Aorta (tissue), 5 donors: ENCODE measurements around the gene ELMO1. TPM values are rescaled to one million over a fixed set of nuclear protein-coding genes. Genes with fewer than 3 reads are reported as not detected.

Experiments
- ATAC-seq: fragments of 200-7000 bp; cut with Tn5 transposase; one replicate; pipeline ENCODE4 v1.9.1; 2022; ENCODE audit warnings: moderate library complexity; ENCODE audit not compliant: low FRiP score
- DNase-seq, 2 donors: peaks; one replicate each; pipeline ENCODE4 v3.0.0-alpha.2; 2020
- H3K27ac ChIP-seq, 2 donors: one replicate each; pipeline ENCODE4 v1.5.1; 2013; ENCODE audit warnings: low read length in 2 of 2, mild to moderate bottlenecking in 2 of 2, moderate library complexity in 2 of 2, control low read depth in 1 of 2, inconsistent platforms in 1 of 2, low read depth in 1 of 2
- H3K27me3 ChIP-seq, 2 donors: one replicate each; pipeline ENCODE4 v1.6.1; 2013; ENCODE audit warnings: control low read depth in 1 of 2, low read length in 1 of 2, mild to moderate bottlenecking in 1 of 2, moderate library complexity in 1 of 2; ENCODE audit not compliant: insufficient read depth in 2 of 2, control insufficient read depth in 1 of 2
- H3K36me3 ChIP-seq, 2 donors: one replicate each; pipeline ENCODE4 v1.6.1; 2013; ENCODE audit warnings: control low read depth in 1 of 2, low read length in 1 of 2, mild to moderate bottlenecking in 1 of 2; ENCODE audit not compliant: insufficient read depth in 2 of 2, control insufficient read depth in 1 of 2
- H3K4me1 ChIP-seq, 2 donors: one replicate each; pipeline ENCODE4 v1.6.1; 2013; ENCODE audit warnings: low read length in 2 of 2, control low read depth in 1 of 2, mild to moderate bottlenecking in 1 of 2, moderate library complexity in 1 of 2; ENCODE audit not compliant: insufficient read depth in 2 of 2, control insufficient read depth in 1 of 2
- H3K4me3 ChIP-seq, 2 donors: one replicate each; pipeline ENCODE4 v1.5.1; 2013; ENCODE audit warnings: low read length in 2 of 2, control low read depth in 1 of 2, mild to moderate bottlenecking in 1 of 2
- H3K9me3 ChIP-seq: one replicate; pipeline ENCODE4 v1.6.1; 2013; ENCODE audit warnings: mild to moderate bottlenecking, low read length; ENCODE audit not compliant: control insufficient read depth
- WGBS, 2 donors: extraction: QIAGEN DNeasy Blood & Tissue Kit; methylation state at CpG; one replicate each; pipeline ENCODE4 v1.1.7; 2013; 5-methylcytosine and 5-hydroxymethylcytosine counted together
- intact Hi-C, 2 donors: fragments of 100-400 bp; cut with DNase I; formaldehyde crosslinking; loops; one replicate each; pipeline versions ENCODE4 v1.14.2 to v1.15.0; 2022
- polyA plus RNA-seq, 2 donors: library from polyadenylated mRNA; stranded (reverse); fragments of 200-250 nt; gene quantifications; one replicate each; pipeline ENCODE4 v1.2.3, GENCODE V29; 2013
- total RNA-seq, 2 donors: library from RNA; stranded (reverse); fragmentation: NEBNext Ultra II Directional; extraction: Animal tissue kit (Norgen Biotek cat#: 25700); gene quantifications; one replicate each; pipeline ENCODE4 v1.2.1, GENCODE V29; 2021
- donor health status: healthy with polysubstance abuse.
- donor health status: Bipolar disorder and iron deficiency.
- donor health status: DM: no; HTN: no; CAD: no.
- donor health status: DM: no; HTN: no; CAD: no.
- donor health status: DM: yes; HTN: yes; CAD: no.

ELMO1 gene
- total and polyA plus RNA-seq, 4 donors, result 1.8 to 86.9 (median 24.8) TPM

DNA sequence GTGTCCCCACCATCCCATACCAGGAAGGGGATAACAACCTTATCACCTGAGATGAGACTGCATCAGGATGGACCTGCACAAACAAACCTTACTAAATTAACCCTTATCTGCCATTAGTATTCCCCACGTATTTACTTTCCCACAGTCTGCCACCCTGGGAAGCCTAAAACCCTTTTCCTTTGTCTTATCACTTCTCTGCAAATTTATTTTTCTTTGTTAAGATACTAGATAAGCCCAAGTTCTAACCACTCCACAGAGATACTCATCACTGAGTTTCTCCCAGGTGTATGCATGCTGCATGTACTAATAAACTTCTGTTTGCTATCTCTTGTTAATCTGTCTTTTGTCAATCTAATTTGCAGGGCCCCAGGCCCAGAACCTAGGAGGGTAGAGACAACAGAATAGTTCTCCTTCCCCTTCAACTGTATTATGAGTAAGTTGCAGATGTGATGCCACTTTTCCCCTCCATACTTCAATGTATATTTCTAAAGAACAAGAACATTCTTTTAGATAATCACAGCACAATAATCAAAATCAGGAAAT, 66.0 kb downstream of the ELMO1 start:
- Histone ChIP-seq H3K27me3 (no peaks in the 10 kb centered on the region), H3K36me3 (no peaks in the 10 kb centered on the region), H3K4me1 (no peaks in the 10 kb centered on the region), H3K9me3 (no peaks in the 10 kb centered on the region), H3K27ac (no peak overlapping the region), H3K4me3 (no peak overlapping the region)
- ATAC-seq (no peak), DNase-seq (no peak)
- intact Hi-C loops, result no loop called here
- 63 to 70% methylated on average over 1 of the region's 1 CpG for WGBS, 2 donors

DNA sequence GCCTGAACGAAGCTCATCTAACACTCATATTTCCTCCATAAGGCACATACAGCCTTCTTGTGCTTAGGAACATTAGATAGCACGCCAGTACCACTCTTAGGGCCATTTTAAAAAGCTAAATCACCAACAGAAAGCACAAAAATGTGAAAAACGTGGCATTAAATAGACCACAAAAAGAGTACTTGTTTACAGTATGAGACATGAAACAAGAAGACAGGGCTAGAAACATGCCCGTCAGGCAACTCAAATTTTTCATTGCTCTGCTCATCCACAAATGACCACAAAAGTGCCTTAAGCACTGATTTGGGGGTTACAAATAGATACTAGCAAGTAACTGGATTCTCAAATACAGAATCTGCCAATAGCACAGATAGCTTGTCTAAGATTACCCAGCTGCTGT, 67.8 kb downstream of the ELMO1 start:
- Histone ChIP-seq H3K4me3 (no peak overlapping the region), H3K36me3 (no peaks in the 10 kb centered on the region), H3K4me1 (no peaks in the 10 kb centered on the region), H3K27me3 (no peaks in the 10 kb centered on the region), H3K27ac (no peak overlapping the region), H3K9me3 (peaks cover 6% of the 10 kb centered on the region)
- DNase-seq, result no peak
- ATAC-seq, result no peak
- 89 to 90% methylated on average over 4 of the region's 4 CpGs for WGBS, 2 donors
- intact Hi-C loops, result no loop called here

DNA sequence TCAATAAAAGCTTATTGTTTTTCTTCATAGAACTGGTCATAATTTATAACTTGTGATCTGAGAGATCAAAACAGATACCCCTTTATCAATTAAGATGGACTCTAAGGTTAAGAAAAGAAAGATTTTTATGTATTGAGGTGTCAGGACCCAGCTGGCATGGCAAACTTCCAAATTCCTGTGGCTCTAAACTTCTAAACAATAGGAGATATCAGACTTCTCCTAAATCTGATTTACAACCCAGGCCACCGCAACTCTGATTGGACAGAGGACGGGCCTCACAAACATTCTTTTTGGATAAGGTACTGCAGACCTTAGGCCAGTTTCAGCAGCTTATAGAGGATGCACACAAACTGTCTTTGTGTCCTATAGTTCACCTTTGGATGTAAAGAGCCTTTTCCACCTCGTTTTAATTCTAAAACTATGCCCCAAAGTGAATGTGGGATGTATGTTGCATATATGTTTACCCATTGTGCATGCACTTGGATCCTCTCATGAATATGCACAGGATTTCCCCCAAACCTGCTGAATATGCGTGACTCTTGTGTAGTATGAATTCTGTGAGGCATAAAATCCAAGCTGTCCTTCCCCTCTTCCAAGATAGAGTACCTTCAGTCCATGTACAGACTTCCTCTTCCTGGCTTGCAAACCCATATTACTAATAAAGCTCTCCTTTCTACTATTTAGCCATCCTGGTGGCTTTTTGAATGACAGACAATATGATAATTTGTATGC, 69.0 kb downstream of the ELMO1 start:
- Histone ChIP-seq H3K9me3 (peaks cover 8% of the 10 kb centered on the region), H3K27me3 (no peaks in the 10 kb centered on the region), H3K4me1 (no peaks in the 10 kb centered on the region), H3K36me3 (no peaks in the 10 kb centered on the region), H3K4me3 (no peak overlapping the region), H3K27ac (no peak overlapping the region)
- intact Hi-C loops, result no loop called here
- DNase-seq (no peak), ATAC-seq (no peak)
- 87 to 88% methylated on average over 4 of the region's 4 CpGs for WGBS, 2 donors

DNA sequence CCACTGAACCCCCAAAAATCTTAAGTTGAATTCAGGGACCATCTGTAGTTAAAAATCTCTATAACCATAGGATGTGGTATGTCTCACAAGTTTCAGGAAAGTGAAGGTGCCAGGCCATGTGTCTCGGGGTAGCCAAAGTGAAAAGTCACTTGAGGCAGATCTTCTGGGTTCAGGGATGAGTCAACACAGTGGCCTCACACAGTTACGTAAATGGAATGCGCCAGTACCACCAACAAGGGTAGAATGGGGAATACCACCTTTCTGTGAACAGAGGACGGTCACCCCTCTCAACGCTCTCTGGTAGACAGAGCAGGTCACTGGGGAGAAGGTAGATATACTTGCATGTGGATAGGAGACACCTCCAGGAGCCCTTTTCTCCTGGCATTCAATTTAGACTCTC, 71.4 kb downstream of the ELMO1 start:
- no peak overlapping the region for H3K4me3 ChIP-seq
- peaks cover 8% of the 10 kb centered on the region for H3K9me3 ChIP-seq
- no peak overlapping the region for H3K27ac ChIP-seq
- no peaks in the 10 kb centered on the region for H3K36me3 ChIP-seq
- DNase-seq (no peak), ATAC-seq (no peak)
- no peaks in the 10 kb centered on the region for H3K4me1 ChIP-seq
- WGBS, 2 donors, result 97 to 98% methylated on average over 5 of the region's 5 CpGs
- intact Hi-C loops, result no loop called here
- no peaks in the 10 kb centered on the region for H3K27me3 ChIP-seq

DNA sequence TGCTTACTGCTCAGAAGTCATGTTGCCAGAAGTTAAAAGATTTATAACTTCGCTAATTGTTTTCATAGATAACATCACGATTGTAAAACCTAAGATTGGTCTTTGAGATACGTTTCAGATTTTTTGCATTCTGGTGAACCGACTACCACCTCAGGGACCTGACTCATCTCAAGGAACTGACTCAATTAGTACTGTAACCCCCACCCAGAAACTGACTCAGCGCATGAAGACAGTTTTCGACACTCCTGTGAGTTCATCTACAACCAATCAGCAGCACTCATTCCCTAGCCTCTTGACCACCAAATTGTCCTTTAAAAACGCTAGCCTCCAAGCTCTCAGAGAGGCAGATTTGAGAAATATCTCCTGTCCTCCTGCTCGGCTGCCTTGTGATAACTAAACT, 72.3 kb downstream of the ELMO1 start:
- H3K9me3 ChIP-seq, result peaks cover 8% of the 10 kb centered on the region
- H3K27me3 ChIP-seq, result no peaks in the 10 kb centered on the region
- no peak overlapping the region for H3K27ac ChIP-seq
- no peaks in the 10 kb centered on the region for H3K4me1 ChIP-seq
- ATAC-seq, result no peak
- no peak overlapping the region for H3K4me3 ChIP-seq
- DNase-seq, result no peak
- WGBS, 2 donors, result 90 to 92% methylated on average over 8 of the region's 8 CpGs
- no peaks in the 10 kb centered on the region for H3K36me3 ChIP-seq
- intact Hi-C loops, result no loop called here

DNA sequence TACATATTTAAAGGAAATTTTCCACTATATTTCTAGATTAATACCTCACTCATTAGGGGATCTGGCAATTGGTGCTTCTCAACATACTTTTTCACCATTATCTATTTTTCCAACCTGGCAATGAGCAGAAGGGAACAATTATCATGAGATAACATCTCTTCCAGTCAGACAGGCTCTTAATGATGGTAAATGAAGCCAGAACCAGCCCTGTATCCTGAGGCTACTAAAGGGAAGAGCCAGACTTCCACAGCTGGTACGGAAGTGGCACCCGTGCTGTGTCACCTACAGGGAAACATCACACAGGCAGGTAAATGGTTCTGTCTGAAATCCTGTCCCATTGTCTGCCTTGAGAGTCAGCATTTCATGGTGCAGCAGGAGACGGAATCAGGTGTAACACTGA, 75.9 kb downstream of the ELMO1 start:
- H3K27ac ChIP-seq, result no peak overlapping the region
- peaks cover 0 to 1% of the 10 kb centered on the region in 2 donors for H3K4me1 ChIP-seq
- DNase-seq, result no peak
- no peaks in the 10 kb centered on the region for H3K36me3 ChIP-seq
- no peaks in the 10 kb centered on the region for H3K27me3 ChIP-seq
- peaks cover 8% of the 10 kb centered on the region for H3K9me3 ChIP-seq
- H3K4me3 ChIP-seq, result no peak overlapping the region
- 97% methylated on average over 3 of the region's 3 CpGs for WGBS, 2 donors
- ATAC-seq, result no peak
- intact Hi-C loops, result no loop called here

DNA sequence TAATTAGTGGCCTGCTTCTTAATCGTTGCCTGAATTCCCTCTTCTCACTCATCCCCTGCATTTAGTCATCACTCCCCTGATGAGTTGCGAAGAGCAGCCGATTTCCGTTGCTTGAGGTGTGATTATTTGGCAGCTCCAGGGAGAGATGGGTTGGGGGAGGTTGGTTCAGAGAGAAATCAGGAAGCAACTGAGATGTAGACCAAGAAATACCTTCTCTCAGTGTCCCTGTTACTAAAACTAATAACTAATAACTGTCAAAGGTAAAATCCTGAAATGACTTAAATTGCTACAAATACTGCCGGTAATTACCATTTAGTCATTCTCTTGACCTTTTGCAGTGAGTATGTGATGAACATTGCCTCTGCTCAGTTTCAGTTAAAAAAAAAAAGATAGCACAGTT, 76.9 kb downstream of the ELMO1 start:
- no peaks in the 10 kb centered on the region for H3K27me3 ChIP-seq
- H3K9me3 ChIP-seq, result peaks cover 6% of the 10 kb centered on the region
- H3K27ac ChIP-seq, result no peak overlapping the region
- no peak for DNase-seq
- H3K36me3 ChIP-seq, result no peaks in the 10 kb centered on the region
- WGBS, 2 donors, result 73 to 79% methylated on average over 5 of the region's 5 CpGs
- intact Hi-C loops, result no loop called here
- no peak overlapping the region for H3K4me3 ChIP-seq
- H3K4me1 ChIP-seq, result peaks cover 0 to 1% of the 10 kb centered on the region in 2 donors
- ATAC-seq, result no peak

DNA sequence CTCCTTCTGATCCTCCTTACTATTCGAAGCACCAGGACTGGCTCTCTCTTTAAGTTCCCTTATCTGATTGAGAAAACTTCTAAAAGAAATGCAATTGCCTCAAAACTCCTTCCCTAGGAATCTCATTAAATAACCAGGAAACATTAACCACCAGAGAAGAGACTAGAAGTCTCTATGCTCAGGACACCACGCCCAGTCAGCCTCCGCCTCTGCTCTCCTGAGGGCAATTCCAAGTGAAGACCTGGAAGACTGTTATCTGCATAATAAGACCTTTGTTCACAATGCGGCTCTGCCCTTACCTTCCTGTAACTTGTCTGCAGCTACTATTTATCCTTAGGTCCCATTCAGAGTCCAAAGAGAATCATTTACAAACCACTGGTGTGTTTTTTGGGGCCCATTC, 78.8 kb downstream of the ELMO1 start:
- Histone ChIP-seq H3K27me3 (no peaks in the 10 kb centered on the region), H3K36me3 (no peaks in the 10 kb centered on the region), H3K27ac (no peak overlapping the region), H3K4me3 (no peak overlapping the region), H3K4me1 (peaks cover 0 to 1% of the 10 kb centered on the region in 2 donors), H3K9me3 (no peaks in the 10 kb centered on the region)
- 86 to 90% methylated on average over 4 of the region's 4 CpGs for WGBS, 2 donors
- intact Hi-C loops, result no loop called here
- ATAC-seq, result no peak
- DNase-seq, result no peak

DNA sequence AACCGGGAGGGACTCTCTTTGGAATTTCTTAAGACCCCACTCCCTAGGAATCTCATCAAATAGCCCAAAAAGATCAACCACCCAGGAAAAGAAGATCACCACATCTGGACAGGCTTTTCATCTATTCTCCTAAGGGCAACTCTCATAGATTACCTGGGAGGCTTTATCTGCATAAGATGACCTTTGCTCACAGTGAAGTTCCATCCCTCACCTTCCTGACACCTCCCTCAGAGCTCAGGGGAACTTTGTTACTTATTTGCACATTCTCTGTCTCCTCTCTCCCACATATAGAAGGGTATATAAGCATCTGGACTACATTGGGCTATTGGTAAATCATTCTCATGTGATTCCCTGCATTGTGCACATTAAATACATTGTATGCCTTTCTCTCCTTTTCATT, 80.1 kb downstream of the ELMO1 start:
- 71% methylated on average over 1 of the region's 1 CpG for WGBS, 2 donors
- Histone ChIP-seq H3K4me1 (peaks cover 0 to 1% of the 10 kb centered on the region in 2 donors), H3K9me3 (no peaks in the 10 kb centered on the region), H3K36me3 (no peaks in the 10 kb centered on the region), H3K27me3 (no peaks in the 10 kb centered on the region), H3K27ac (no peak overlapping the region), H3K4me3 (no peak overlapping the region)
- DNase-seq (no peak), ATAC-seq (no peak)
- intact Hi-C loops, result no loop called here
